GM12874 (cell line): ENCODE measurements around the gene CD27.
A peak's percentile ranks its signal among the peaks of the same experiment; 100 is the strongest.

Experiments used
- CTCF ChIP-seq: IDR thresholded peaks from 2 replicates; pipeline ENCODE4 v1.5.1; 2011; ENCODE audit warnings: low read depth, mild to moderate bottlenecking, control low read depth, low read length, moderate library complexity; ENCODE audit not compliant: insufficient read depth

CD27 gene

GRCh38 chr12:6418796-6419195, 26.0 kb upstream of the CD27 start:
- TF ChIP-seq CTCF: no peak

- no peak for TF ChIP-seq CTCF
Observed at GRCh38 chr12:6420364-6420763, 24.4 kb upstream of the CD27 start.

- peak; percentile 76 for TF ChIP-seq CTCF
Observed at GRCh38 chr12:6423267-6424007, 21.3 kb upstream of the CD27 start.

- no peak for TF ChIP-seq CTCF
Observed at GRCh38 chr12:6424008-6424347, 20.8 kb upstream of the CD27 start.

GRCh38 chr12:6424866-6425265, 19.9 kb upstream of the CD27 start:
- no peak for TF ChIP-seq CTCF

GRCh38 chr12:6425590-6426531, 18.9 kb upstream of the CD27 start:
- no peak for TF ChIP-seq CTCF

- no peak for TF ChIP-seq CTCF
Observed at GRCh38 chr12:6426882-6427671, 17.7 kb upstream of the CD27 start.
